Measurements from ENCODE around the gene PIGZ. TPM values are rescaled to one million over a fixed set of nuclear protein-coding genes. Genes with fewer than 3 reads are reported as not detected.

The PIGZ gene
- total RNA-seq, 3 donors from 2014 or later, result 0.34 to 0.82 (median 0.61) TPM

DNA sequence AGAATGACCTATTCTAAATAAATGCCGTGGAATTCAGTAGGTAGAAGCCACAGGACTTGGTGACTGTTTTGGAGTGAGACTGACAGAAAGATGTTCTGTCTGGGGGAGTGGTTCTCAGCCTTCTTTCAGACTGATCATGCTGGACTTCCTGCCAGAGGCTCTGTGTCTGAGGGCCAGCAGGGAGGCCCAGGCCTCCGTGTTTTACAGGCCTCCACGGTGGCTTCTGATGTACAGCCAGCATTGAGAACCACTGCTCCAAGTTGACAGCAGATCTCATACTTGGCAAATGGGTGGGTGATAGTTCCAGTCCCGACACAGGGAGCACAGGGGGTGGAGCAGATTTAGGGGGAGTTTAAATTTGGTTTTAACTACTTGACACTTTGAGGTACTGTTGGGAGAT is 6.7 kb upstream of the PIGZ start:
- Mint-ChIP-seq H3K36me3 (ENCODE audit: insufficient read depth) (no peaks in the 10 kb centered on the region), H3K4me3 (no peak overlapping the region), H3K27me3 (ENCODE audit: low read depth) (peaks cover 3% of the 10 kb centered on the region), H3K9me3 (no peaks in the 10 kb centered on the region), H3K4me1 (ENCODE audit: low read depth) (peaks cover 6% of the 10 kb centered on the region)
- ATAC-seq (no peak), DNase-seq (no peak)

GRCh38 chr3:196974661-196975060 is 6.0 kb upstream of the PIGZ start:
- H3K9me3 Mint-ChIP-seq, result no peaks in the 10 kb centered on the region
- H3K36me3 Mint-ChIP-seq (ENCODE audit: insufficient read depth), result no peaks in the 10 kb centered on the region
- DNase-seq, result no peak
- H3K4me1 Mint-ChIP-seq (ENCODE audit: low read depth), result peaks cover 8% of the 10 kb centered on the region
- no peak overlapping the region for H3K4me3 Mint-ChIP-seq
- ATAC-seq, result no peak
- peaks cover 6% of the 10 kb centered on the region for H3K27me3 Mint-ChIP-seq (ENCODE audit: low read depth)

GRCh38 chr3:196971094-196971698 is 2.6 kb upstream of the PIGZ start:
- DNase-seq (no peak), ATAC-seq (no peak)
- Mint-ChIP-seq H3K4me1 (ENCODE audit: low read depth) (peaks cover 7% of the 10 kb centered on the region), H3K9me3 (no peaks in the 10 kb centered on the region), H3K27me3 (ENCODE audit: low read depth) (peaks cover 14% of the 10 kb centered on the region), H3K4me3 (peak overlapping the region; percentile 26), H3K36me3 (ENCODE audit: insufficient read depth) (no peaks in the 10 kb centered on the region)

DNA sequence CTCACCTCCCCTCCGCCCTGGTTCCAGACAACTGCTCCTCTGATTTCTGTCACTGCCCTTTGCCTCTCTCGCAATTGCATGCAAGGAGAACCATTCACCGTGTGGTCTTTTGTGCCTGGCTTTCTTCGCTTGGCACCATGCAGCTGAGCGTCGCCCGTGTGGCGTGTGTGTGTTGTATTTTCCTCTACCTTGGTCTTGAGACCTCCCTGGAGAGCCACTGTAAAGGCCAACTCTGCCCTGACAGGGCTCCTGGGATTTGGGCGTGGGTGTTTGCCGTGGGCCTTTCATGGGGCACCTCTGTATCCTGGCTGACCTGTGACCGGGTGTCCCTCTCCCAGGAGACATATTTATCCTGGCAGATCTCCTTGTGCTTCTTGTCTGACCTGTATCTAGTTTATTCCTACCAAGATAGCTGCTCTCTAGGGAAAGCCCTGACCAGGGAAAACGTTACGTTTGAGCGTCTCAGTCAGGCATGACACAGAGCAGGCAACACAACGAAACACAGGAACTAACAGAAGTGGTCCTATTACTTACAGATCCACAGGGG is 2.0 kb upstream of the PIGZ start:
- H3K36me3 Mint-ChIP-seq (ENCODE audit: insufficient read depth), result no peaks in the 10 kb centered on the region
- DNase-seq, result no peak
- H3K9me3 Mint-ChIP-seq, result no peaks in the 10 kb centered on the region
- peaks cover 7% of the 10 kb centered on the region for H3K4me1 Mint-ChIP-seq (ENCODE audit: low read depth)
- H3K4me3 Mint-ChIP-seq, result peak overlapping the region; percentile 78
- no peak for ATAC-seq
- peaks cover 14% of the 10 kb centered on the region for H3K27me3 Mint-ChIP-seq (ENCODE audit: low read depth)

- peaks cover 7% of the 10 kb centered on the region for H3K4me1 Mint-ChIP-seq (ENCODE audit: low read depth)
- H3K4me3 Mint-ChIP-seq, result peak overlapping the region; percentile 78
- no peaks in the 10 kb centered on the region for H3K36me3 Mint-ChIP-seq (ENCODE audit: insufficient read depth)
- peaks cover 14% of the 10 kb centered on the region for H3K27me3 Mint-ChIP-seq (ENCODE audit: low read depth)
- no peaks in the 10 kb centered on the region for H3K9me3 Mint-ChIP-seq
- DNase-seq (peak; percentile 63), ATAC-seq (peak; percentile 80 to 81)
Observed at GRCh38 chr3:196969660-196970546, 1.3 kb upstream of the PIGZ start.

- Mint-ChIP-seq H3K27me3 (ENCODE audit: low read depth) (peaks cover 14% of the 10 kb centered on the region), H3K9me3 (no peaks in the 10 kb centered on the region), H3K4me1 (ENCODE audit: low read depth) (peaks cover 7% of the 10 kb centered on the region), H3K36me3 (ENCODE audit: insufficient read depth) (no peaks in the 10 kb centered on the region), H3K4me3 (peak overlapping the region; percentile 78)
- peak; percentile 22 for DNase-seq
- peak; percentile 61 to 64 for ATAC-seq
Observed at GRCh38 chr3:196969134-196969659, 564 bp upstream of the PIGZ start.

DNA sequence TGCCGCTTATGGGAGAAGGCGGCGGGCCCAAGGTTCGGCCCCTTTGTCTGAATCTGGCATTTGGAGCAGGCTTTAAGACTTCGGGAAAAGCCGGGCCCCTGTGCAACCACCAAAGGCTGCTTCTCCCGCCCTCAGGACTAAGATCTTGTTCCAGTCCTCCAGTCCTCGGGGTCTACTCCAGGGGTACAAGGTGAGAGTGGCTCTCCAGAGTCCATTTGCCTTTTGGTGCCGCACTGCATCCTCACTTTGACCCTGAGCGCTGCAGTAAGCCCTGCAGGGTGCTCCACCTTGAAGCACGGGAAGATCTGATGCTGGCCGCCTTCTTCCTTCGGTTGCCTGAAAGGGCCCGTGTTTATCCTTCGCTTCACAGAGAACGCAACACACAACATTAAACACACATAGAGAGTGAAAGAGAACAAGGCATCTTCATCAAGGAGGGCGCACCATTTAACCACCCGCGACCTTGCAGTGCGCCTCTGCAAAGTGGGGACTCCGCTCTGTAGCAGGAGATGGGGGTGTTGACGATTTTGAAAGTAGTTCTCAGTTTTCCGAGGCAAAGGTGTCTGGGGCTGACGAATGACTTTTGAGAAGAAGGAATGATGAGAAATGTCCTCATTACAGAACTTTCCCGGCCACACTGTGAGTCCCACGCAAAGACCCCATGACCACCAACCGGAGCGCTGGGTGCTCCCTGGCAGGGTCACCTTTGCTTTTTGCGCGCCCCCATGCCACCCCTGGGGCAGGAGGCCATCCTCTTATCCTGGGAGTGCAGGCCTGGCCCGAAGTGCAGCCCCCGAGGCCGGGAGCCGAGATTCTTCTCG is 1.0 kb downstream of the PIGZ start:
- Mint-ChIP-seq H3K4me3 (peak overlapping the region; percentile 72), H3K9me3 (no peaks in the 10 kb centered on the region), H3K36me3 (ENCODE audit: insufficient read depth) (no peaks in the 10 kb centered on the region), H3K27me3 (ENCODE audit: low read depth) (peaks cover 14% of the 10 kb centered on the region), H3K4me1 (ENCODE audit: low read depth) (peaks cover 7% of the 10 kb centered on the region)
- ATAC-seq (no peak), DNase-seq (no peak)

- Mint-ChIP-seq H3K4me3 (peak overlapping the region; percentile 43), H3K27me3 (ENCODE audit: low read depth) (peaks cover 14% of the 10 kb centered on the region), H3K9me3 (no peaks in the 10 kb centered on the region), H3K4me1 (ENCODE audit: low read depth) (peaks cover 7% of the 10 kb centered on the region), H3K36me3 (ENCODE audit: insufficient read depth) (no peaks in the 10 kb centered on the region)
- no peak for DNase-seq
- ATAC-seq, result no peak
Observed at GRCh38 chr3:196966526-196967401, 1.9 kb downstream of the PIGZ start.

GRCh38 chr3:196965804-196966173 is 2.8 kb downstream of the PIGZ start:
- ATAC-seq (no peak), DNase-seq (no peak)
- H3K27me3 Mint-ChIP-seq (ENCODE audit: low read depth), result peaks cover 14% of the 10 kb centered on the region
- no peaks in the 10 kb centered on the region for H3K36me3 Mint-ChIP-seq (ENCODE audit: insufficient read depth)
- no peaks in the 10 kb centered on the region for H3K9me3 Mint-ChIP-seq
- H3K4me1 Mint-ChIP-seq (ENCODE audit: low read depth), result peaks cover 7% of the 10 kb centered on the region
- no peak overlapping the region for H3K4me3 Mint-ChIP-seq

DNA sequence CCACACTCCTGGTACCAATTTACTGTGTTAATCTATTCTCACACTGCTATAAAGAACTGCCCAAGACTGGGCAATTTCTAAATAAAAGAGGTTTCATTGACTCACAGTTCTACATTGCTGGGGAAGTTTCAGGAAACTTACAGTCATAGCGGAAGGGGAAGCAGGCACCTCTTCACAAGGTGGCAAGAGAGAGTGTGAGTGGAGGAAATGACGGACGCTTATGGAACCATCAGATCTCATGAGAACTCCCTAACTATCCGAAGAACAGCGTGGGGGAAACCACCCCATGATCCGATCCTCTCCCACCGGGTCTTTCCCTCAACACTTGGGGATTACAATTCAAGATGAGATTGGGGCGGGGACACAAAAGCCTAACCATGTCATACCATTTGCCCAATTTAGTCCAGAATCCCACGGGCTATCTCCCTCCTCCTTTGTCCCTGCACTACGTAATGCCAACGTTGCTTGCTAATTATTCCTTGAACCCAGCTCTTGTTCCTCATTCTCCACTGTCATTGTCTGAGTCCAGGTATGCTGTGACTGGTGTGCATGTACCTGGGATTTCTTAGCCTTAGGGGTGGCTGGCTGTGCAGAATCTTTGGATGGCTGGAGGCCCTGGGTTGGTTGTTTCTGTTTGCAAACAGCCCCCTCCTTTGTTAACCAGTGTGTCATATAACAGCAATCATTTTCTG is 3.4 kb downstream of the PIGZ start:
- peaks cover 4% of the 10 kb centered on the region for H3K4me1 Mint-ChIP-seq (ENCODE audit: low read depth)
- H3K9me3 Mint-ChIP-seq, result no peaks in the 10 kb centered on the region
- no peak overlapping the region for H3K4me3 Mint-ChIP-seq
- peaks cover 9% of the 10 kb centered on the region for H3K27me3 Mint-ChIP-seq (ENCODE audit: low read depth)
- no peak for ATAC-seq
- no peaks in the 10 kb centered on the region for H3K36me3 Mint-ChIP-seq (ENCODE audit: insufficient read depth)
- DNase-seq, result no peak

DNA sequence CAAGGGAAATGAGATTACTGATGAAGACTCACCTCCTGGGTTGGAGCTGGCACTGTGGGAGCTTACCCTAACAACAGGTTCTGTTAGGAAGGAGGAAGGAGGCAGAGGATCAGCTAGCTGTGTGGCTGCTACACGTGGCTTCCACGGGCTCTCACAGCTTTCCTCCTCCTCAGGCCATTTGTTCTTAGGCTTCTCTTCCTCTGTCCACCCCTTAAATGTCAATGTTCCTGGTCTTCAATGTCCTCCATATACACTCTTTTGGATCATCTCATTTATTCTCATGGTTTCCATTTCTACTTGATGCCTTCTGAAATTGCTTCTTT is 5.0 kb downstream of the PIGZ start:
- Mint-ChIP-seq H3K36me3 (ENCODE audit: insufficient read depth) (no peaks in the 10 kb centered on the region), H3K9me3 (no peaks in the 10 kb centered on the region), H3K27me3 (ENCODE audit: low read depth) (peaks cover 7% of the 10 kb centered on the region), H3K4me1 (ENCODE audit: low read depth) (peaks cover 2% of the 10 kb centered on the region), H3K4me3 (no peak overlapping the region)
- no peak for ATAC-seq
- no peak for DNase-seq

DNA sequence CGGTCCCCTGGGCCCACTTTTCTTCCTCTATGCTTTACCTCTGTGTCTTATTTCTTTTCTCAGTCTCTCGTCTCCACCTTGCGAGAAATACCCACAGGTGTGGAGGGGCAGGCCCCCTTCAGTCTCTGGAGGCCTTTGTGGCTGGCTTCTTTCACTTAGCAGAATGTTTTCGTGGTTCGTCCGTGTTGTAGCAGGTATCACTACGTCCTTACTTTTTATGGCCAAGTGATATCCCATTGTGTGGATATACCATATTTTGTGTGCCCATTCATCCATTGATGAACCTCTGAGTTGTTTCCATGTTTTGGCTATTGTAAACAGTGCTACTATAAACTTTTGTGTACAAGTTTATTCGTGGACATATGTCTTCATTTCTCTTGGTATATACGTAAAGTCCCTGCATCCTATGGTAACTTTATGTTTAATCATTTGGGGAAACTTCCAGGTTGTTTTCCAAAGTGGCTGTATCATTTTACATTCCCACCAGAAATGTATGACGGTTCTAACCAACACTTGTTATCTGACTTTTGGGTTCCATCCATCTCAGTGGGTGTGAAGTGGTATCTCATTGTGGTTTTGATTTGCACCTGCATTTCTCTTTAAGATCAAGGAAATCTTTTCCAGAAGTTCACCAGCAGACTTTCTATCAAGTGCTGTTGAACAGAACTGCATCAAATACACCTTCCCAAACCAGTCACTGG is 5.6 kb downstream of the PIGZ start:
- DNase-seq, result no peak
- no peaks in the 10 kb centered on the region for H3K9me3 Mint-ChIP-seq
- no peaks in the 10 kb centered on the region for H3K36me3 Mint-ChIP-seq (ENCODE audit: insufficient read depth)
- no peak overlapping the region for H3K4me3 Mint-ChIP-seq
- H3K27me3 Mint-ChIP-seq (ENCODE audit: low read depth), result peaks cover 7% of the 10 kb centered on the region
- ATAC-seq, result no peak
- peaks cover 2% of the 10 kb centered on the region for H3K4me1 Mint-ChIP-seq (ENCODE audit: low read depth)
